Small intestine (tissue), 7 donors: Measurements from ENCODE around the gene EVA1C. TPM values are rescaled to one million over a fixed set of nuclear protein-coding genes. Genes with fewer than 3 reads are reported as not detected.
A peak's percentile ranks its signal among the peaks of the same experiment; 100 is the strongest.
"Not testable (repeated sequence)": the region's sequence is repeated elsewhere in the genome, so short reads cannot be mapped to it uniquely, and the experiment has no call there.

Source experiments
- DNase-seq, 2 donors: peaks; one replicate each; pipeline versions ENCODE4 v3.0.0 to v3.0.0-alpha.2; 2013
- FAIRE-seq: peaks from 2 replicates; lab custom pipeline; 2012; peaks lifted over from hg19 to GRCh38; lab: Jason Lieb, UNC
- H3K27ac ChIP-seq, 3 donors: one replicate each; pipeline ENCODE4 v1.5.1; 2013; ENCODE audit warnings: low read length in 2 of 3, mild to moderate bottlenecking in 2 of 3, control low read depth in 1 of 3, inconsistent platforms in 1 of 3, low read depth in 1 of 3, moderate library complexity in 1 of 3
- H3K27me3 ChIP-seq, 3 donors: one replicate each; pipeline ENCODE4 v1.6.1; 2013; ENCODE audit warnings: low read length in 3 of 3, inconsistent platforms in 1 of 3; ENCODE audit not compliant: control insufficient read depth in 3 of 3, insufficient read depth in 3 of 3
- H3K36me3 ChIP-seq, 3 donors: one replicate each; pipeline ENCODE4 v1.6.1; 2013; ENCODE audit warnings: low read length in 3 of 3, inconsistent platforms in 1 of 3, low read depth in 1 of 3, mild to moderate bottlenecking in 1 of 3, moderate library complexity in 1 of 3; ENCODE audit not compliant: control insufficient read depth in 3 of 3, insufficient read depth in 2 of 3
- H3K4me1 ChIP-seq, 3 donors: one replicate each; pipeline ENCODE4 v1.6.1; 2013; ENCODE audit warnings: low read length in 2 of 3, inconsistent platforms in 1 of 3, low read depth in 1 of 3, mild to moderate bottlenecking in 1 of 3, moderate library complexity in 1 of 3; ENCODE audit not compliant: control insufficient read depth in 3 of 3, insufficient read depth in 2 of 3
- H3K4me3 ChIP-seq, 3 donors: one replicate each; pipeline ENCODE4 v1.5.1; 2013; ENCODE audit warnings: low read length in 3 of 3, control low read depth in 1 of 3, inconsistent platforms in 1 of 3, low read depth in 1 of 3, mild to moderate bottlenecking in 1 of 3, moderate library complexity in 1 of 3
- H3K9me3 ChIP-seq, 2 donors: one replicate each; pipeline ENCODE4 v1.6.1; 2013; ENCODE audit warnings: low read depth in 1 of 2, low read length in 1 of 2; ENCODE audit not compliant: control insufficient read depth in 2 of 2, insufficient read depth in 1 of 2
- WGBS, 3 donors: extraction: QIAGEN DNeasy Blood & Tissue Kit; methylation state at CpG; one replicate each; pipeline ENCODE4 v1.1.7; 2013; 5-methylcytosine and 5-hydroxymethylcytosine counted together
- polyA plus RNA-seq, 4 donors: library from polyadenylated mRNA; stranded (reverse) in 3 of 4; unstranded in 1 of 4; fragments of 200-250 nt in 3 of 4; fragments of 120-200 nt in 1 of 4; gene quantifications; one replicate each; pipeline versions ENCODE4 v1.2.1 to v1.2.3, GENCODE V29; 2013
- donor health status: healthy with polysubstance abuse.
- donor health status: control.
- donor health status: control.
- donor health status: Bipolar disorder and iron deficiency.
- donor health status: healthy.

The EVA1C gene
- polyA plus RNA-seq, 4 donors = 0.58 to 33.5 (median 16.1) TPM

- H3K4me1 ChIP-seq, H3K9me3 ChIP-seq, H3K27ac ChIP-seq, H3K36me3 ChIP-seq, FAIRE-seq, DNase-seq, H3K27me3 ChIP-seq, H3K4me3 ChIP-seq: not testable (repeated sequence)
- WGBS, 3 donors = 85 to 96% (median 93%) methylated on average over 1 of the region's 1 CpG
Measured at GRCh38 chr21:32561476-32561875, 149.0 kb downstream of the EVA1C start.

GRCh38 chr21:32562426-32562825, 149.9 kb downstream of the EVA1C start:
- Histone ChIP-seq H3K9me3 (no peaks in the 10 kb centered on the region), H3K4me1 (no peaks in the 10 kb centered on the region), H3K36me3 (no peaks in the 10 kb centered on the region), H3K27me3 (no peaks in the 10 kb centered on the region), H3K27ac (no peak overlapping the region), H3K4me3 (no peak overlapping the region)
- WGBS, 3 donors = 54 to 77% (median 71%) methylated on average over 5 of the region's 5 CpGs
- FAIRE-seq (no peak), DNase-seq (peak in 1 of 2 donors; percentile 10)

GRCh38 chr21:32562915-32563314, 150.4 kb downstream of the EVA1C start:
- Histone ChIP-seq H3K9me3 (no peaks in the 10 kb centered on the region), H3K27ac (no peak overlapping the region), H3K4me1 (no peaks in the 10 kb centered on the region), H3K36me3 (no peaks in the 10 kb centered on the region), H3K27me3 (no peaks in the 10 kb centered on the region), H3K4me3 (no peak overlapping the region)
- 84 to 92% (median 91%) methylated on average over 2 of the region's 2 CpGs for WGBS, 3 donors
- DNase-seq (no peak), FAIRE-seq (no peak)

Other genes starting within 250 kb of the EVA1C start
- gene MIS18A, start 133.7 kb upstream of the EVA1C start, polyA plus RNA-seq = 10 to 100 TPM in 2 of 4 donors, 1 to 10 TPM in 2; 3.4 to 18.1 (median 9.6) TPM
- 1 to 10 TPM in 1 of 4 donors, under 1 TPM in 1, not detected in 2; 0.13 to 8.5 TPM for gene MRAP, start 113.9 kb upstream of the EVA1C start, polyA plus RNA-seq
- 1 to 10 TPM in 2 of 4 donors, under 1 TPM in 2; 0.67 to 8.5 (median 3.4) TPM for gene URB1, start 19.7 kb upstream of the EVA1C start, polyA plus RNA-seq
- gene TCP10L, start 172.8 kb downstream of the EVA1C start, polyA plus RNA-seq = under 1 TPM in 2 of 4 donors, not detected in 2; 0.30 to 0.36 TPM
- gene CFAP298, start 199.7 kb downstream of the EVA1C start, polyA plus RNA-seq = 10 to 100 TPM; 29.5 to 51.1 (median 37.2) TPM